ENCODE results near the gene ATP6V0E1.
"Not testable (repeated sequence)": the region's sequence is repeated elsewhere in the genome, so short reads cannot be mapped to it uniquely, and the experiment has no call there.

Gene ATP6V0E1

GRCh38 chr5:173039188-173039587, 55.6 kb downstream of the ATP6V0E1 start:
- no peak for DNase-seq (ENCODE audit: low read depth)

DNA sequence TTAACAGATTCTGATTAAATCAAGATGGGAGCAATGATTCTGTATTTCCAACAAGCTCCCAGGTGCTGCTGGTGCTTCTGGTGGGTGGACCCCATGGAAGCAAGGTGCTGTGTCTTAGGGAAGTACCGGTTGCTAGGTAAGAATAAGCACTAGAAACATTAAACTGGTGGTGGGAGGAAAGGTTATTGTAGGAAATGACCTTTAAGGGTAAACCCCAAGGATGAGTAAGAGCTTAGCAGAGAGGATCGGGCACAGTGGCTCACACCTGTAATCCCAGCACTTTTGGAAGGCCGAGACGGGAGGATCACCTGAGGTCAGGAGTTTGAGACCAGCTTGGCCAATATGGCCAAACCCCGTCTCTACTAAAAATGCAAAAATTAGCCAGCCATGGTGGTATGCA, 56.4 kb downstream of the ATP6V0E1 start:
- no peak for DNase-seq (ENCODE audit: low read depth)

DNA sequence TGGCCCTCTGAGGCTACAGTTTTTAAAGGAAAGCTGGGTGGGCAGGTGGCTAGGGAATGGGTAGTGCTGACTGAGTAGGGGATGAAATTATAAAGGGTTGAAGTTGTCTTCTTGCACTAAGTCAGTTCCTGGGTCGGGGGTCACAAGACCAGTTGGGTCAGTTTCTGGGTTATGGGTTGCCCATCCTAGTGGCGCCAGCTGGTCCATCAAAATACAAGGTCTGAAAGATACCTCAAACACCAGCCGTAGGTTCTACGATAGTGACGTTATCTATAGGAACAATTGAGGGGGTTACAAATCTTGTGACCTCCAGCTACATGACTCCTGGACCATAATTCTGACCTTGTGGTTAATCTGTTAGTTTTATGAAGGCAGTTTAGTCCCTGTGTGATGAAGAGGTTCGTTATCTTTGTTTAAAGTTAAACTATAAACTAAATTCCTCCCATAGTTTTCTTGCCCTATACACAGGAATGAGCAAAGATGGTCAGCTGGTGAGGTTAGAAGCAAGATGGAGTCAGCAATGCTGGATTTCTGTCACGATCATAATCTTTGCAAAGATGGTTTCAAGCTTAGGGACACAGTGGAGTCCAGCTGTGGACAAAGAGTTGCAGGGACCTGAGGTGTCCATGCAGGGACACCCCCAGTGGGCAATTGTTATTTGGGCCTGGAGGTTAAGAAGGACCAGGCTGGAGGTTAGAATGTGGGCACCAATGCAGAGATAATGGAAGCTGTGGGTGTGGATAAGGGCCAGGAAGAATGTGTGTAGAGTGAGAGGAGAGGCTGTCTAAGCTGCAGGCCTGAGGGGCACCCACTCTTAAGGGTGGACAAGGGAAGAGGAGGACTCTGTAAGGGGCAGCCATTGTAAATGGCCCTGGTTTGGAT, 58.6 kb downstream of the ATP6V0E1 start:
- DNase-seq (ENCODE audit: low read depth) = no peak

GRCh38 chr5:173042763-173043107, 59.2 kb downstream of the ATP6V0E1 start:
- DNase-seq (ENCODE audit: low read depth) = no peak

DNA sequence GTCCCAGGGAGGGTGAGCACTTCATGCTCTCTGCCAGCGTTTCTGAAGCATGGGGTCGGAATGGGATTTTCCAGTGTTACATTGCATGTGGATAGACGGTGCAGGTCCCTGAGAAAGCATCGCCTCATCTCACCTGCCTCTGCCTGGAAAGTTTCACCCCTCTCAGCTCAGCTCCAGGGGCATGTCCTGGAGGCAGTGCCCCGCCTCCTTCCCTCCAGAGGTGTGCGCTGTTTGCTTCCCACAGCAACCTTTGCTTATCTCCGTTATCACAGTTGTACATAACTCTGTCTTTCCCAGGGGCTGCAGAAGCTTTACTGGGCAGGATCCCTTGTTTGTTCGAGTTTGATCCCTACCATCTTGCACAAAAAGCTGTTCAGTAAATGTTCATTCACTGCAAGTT, 61.9 kb downstream of the ATP6V0E1 start:
- no peak for DNase-seq (ENCODE audit: low read depth)

GRCh38 chr5:173047096-173047837, 63.7 kb downstream of the ATP6V0E1 start:
- DNase-seq (ENCODE audit: low read depth) = not testable (repeated sequence)

DNA sequence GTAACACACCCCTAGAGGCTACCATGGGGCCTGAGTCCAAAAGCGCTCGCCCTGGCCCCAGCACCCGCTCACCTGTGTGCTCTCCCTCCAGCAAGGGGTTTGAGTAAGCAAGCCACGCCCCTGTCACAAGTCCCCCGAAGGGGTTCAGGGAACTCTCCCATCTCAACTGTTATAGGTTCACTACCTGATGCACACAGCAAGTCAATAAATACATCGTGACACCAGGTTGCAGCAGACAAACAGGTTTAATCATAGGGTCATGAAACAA, 64.2 kb downstream of the ATP6V0E1 start:
- no peak for DNase-seq (ENCODE audit: low read depth)

- DNase-seq (ENCODE audit: low read depth) = peak; percentile 40
Observed at GRCh38 chr5:173050791-173051190, 67.2 kb downstream of the ATP6V0E1 start.

GRCh38 chr5:173051746-173052145, 68.2 kb downstream of the ATP6V0E1 start:
- DNase-seq (ENCODE audit: low read depth) = peak; percentile 91

DNA sequence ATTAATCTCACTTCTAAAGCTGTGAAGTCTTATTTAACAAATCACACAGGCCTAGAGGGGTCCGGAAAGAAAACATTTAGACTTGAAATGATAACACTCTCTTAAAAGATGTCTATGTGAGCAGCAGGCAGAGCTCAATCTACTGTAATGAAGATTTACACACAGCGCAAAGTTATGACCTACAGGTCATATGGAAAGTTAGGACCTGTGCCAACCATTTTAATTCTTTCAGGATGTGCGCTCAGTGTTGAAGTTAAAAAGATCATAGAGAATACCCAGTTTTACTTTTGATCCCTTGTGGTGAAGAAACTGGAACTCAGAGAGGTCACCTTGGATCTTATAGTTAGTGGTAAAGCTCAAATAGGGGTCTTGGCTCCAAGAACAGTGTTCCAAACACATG, 69.5 kb downstream of the ATP6V0E1 start:
- no peak for DNase-seq (ENCODE audit: low read depth)

GRCh38 chr5:173055042-173055721, 71.6 kb downstream of the ATP6V0E1 start:
- DNase-seq (ENCODE audit: low read depth) = no peak

DNA sequence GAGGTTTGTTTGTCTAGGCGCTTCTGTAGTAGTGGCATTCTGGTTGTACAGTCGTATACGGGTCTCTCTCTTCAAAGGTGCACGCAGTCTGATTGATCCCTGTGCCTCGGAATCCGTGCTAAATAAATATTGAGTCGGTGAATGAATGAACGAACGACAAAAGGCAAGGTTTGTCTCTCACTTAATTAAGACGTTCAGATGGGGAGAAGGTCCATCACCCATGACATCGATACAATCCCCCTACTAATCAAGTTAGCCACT, 72.1 kb downstream of the ATP6V0E1 start:
- DNase-seq (ENCODE audit: low read depth) = peak; percentile 33

DNA sequence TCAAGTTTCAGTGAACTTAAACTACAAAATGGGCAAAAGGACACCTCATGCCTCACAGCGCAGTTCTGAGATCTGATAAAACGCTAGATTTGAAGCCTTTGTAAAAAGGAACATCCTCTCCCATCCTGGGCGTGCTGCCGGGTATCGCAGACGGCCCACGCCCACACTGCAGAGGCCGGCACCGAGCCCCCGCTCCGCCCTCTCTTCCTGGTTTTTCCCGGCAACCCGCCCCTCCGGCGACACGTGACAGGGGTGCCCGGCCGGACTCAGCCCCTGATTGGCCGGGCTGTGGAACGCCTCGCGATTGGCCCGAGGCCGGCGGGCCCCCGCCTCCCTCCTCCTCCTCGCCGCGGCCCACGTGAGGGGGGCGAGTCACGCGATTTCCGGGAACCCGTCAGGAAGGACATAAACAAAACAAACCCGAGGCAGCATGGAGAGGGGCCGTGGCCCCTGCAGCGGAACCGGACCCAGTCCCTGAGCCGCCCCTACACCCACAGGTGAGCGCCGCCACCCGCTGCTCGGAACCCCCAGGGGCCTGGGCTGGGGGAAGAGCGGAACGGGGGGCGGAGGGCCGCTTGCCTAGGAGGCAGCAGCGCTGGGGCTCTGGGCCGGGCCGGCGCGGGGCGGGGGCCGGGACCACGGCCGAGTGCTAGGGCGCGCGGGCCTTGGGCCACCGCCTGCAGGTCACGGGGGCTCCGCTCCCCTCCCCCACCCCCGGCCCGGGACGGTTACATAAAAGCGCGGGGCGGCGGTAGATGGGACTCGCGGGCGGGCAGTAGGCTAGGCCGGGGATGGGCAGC, 72.6 kb downstream of the ATP6V0E1 start, which contains the start of gene CREBRF:
CREBRF (plus strand) TSS at position 370 of the 800 bp plus-strand sequence. CDS start 24,424 bp downstream, outside the sequence.
- DNase-seq (ENCODE audit: low read depth) = peak; percentile 97

- no peak for DNase-seq (ENCODE audit: low read depth)
Observed at GRCh38 chr5:173056783-173057061, 73.2 kb downstream of the ATP6V0E1 start.

DNA sequence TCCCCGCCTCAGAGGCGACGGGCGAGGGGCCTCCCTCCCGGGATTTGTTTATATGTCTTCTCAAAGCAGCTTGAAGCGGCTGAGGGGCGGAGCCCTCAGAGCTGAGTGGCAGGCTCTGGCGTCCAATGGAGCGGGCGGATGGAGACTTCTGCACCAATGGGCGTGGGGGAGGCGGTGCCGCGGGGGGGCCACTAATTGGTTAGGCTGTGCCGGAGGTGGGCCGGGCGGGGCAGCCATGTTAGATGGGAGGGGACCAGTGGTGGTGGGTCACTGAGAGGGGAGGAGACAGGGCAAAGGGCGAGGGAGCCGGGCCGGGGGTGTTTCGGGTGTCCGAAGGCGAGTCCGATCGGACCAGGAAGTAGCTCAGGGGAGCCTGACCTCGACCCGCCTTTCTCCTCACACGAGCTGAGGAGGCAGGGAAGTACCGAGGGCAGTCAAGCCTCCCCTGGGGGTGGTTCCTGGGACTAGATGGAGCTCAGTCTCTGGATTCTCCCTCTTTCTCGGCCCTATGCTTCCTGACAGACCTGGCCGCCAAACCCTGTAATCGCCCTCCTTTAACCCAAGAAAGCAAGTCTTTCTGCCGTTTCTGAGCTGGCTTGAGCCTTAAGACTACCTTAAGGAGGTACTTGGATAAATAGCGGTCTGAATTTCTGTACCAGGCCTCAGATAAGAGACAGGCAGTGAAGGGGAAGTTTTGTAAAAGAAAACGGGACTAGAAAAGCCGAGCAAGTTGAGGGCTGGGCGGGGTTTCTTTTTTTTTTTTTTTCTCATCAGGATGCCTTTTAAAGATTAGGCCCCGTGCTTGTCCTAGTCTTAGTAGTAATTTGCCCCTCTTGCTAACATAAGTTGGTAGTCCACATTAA, 73.7 kb downstream of the ATP6V0E1 start:
- DNase-seq (ENCODE audit: low read depth) = peak; percentile 99

DNA sequence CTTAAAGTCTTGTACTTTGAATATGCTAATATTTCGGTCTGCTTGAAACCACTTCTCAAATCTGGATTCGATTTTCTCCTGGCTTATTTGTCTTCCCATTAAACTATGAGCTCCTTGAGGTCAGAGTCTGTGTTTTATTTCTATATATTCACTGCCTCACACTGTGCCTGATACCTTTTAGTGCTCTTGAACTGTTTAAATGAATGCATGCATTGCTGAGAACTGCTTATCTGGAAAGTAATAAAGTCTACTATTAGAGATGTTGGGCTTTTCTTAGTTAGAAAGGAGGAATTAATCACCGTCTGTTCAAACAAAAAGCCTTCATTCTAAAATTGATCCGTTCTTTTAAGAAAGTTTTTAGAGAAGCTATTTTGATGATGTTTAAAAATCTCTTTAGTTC, 78.6 kb downstream of the ATP6V0E1 start:
- DNase-seq (ENCODE audit: low read depth) = no peak

DNA sequence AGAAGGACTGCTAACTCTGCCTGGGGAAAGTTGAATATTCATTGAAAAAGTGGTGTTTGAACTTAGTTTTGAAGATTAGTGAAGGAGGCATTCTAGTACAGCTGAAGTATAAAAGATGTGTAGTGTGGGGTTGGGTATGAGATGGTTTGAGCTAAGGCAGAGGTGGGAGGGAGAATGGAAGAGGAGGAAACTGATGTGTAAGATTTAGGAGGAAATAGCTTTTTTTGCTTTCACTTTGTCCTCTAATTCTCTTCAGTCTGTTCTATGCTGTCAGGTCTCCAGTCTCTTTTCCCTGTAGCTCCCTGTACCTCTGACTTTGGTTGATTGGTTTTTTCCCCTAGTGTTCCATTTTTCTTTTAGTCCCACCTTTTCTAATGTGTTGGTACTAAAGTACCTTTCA, 81.6 kb downstream of the ATP6V0E1 start:
- no peak for DNase-seq (ENCODE audit: low read depth)

DNA sequence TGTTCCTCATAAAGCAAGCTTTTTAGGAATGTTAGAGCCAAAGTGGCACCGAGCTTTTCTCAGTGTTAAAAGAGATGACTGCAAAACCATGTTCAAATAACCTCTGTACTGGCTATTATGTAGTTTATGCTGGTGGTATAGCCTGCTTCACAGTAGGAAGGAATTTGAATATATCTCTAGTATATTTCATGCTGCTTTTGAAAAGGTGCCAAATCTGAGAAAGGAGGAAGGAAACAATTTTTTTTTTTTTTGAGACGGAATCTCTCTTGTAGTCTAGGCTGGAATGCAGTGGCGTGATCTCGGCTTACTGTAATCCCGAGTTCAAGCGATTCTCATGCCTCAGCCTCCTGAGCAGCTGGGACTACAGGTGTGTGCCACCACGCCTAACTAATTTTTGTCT, 86.1 kb downstream of the ATP6V0E1 start:
- no peak for DNase-seq (ENCODE audit: low read depth)

GRCh38 chr5:173075137-173075843, 91.7 kb downstream of the ATP6V0E1 start:
- no peak for DNase-seq (ENCODE audit: low read depth)

GRCh38 chr5:173075970-173076369, 92.4 kb downstream of the ATP6V0E1 start:
- no peak for DNase-seq (ENCODE audit: low read depth)

DNA sequence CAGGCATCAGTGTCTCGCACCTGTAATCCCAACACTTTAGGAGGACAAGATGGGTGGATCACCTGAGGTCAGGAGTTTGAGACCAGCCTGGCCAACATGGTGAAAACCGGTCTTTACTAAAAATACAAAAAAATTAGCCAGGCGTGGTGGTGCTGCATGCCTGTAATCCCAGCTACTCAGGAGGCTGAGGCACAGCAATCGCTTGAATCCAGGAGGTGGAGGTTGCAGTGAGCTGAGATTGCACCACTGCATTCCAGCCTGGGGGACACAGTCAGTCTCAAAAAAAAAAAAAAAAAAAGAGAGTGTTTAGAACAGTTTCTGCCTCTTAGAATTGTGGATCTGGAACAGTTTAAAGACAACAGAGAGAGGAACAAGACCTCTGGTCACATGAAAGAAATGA, 92.9 kb downstream of the ATP6V0E1 start:
- DNase-seq (ENCODE audit: low read depth) = not testable (repeated sequence)

All from ELR (cell line).